Embryonic facial prominence (tissue), 1 donor: ENCODE data around the gene ADGRG7.

Experiments used
- DNase-seq: peaks from one replicate; pipeline ENCODE4 v3.0.0-alpha.2; 2016; ENCODE audit errors: extremely low spot score

ADGRG7 gene

DNA sequence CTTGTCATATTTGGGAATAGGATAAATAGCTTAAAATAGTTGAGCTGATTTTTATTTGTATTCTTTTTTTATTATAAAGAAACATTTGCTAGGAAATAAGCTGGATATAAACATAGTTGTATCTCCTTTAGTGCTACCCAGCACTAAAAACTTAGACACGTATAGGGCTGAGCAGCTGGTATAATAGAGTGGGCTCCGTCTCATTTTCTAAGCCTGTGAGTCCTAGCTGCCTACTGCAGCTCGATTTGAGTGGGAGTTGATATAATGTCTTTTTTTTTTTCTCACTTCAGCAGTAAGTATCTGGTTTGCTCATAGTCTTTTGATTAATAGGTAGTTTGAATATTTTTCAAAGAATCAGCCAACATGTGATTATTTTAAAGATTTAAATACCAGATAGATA is 134.1 kb downstream of the ADGRG7 start:
- DNase-seq: no peak

DNA sequence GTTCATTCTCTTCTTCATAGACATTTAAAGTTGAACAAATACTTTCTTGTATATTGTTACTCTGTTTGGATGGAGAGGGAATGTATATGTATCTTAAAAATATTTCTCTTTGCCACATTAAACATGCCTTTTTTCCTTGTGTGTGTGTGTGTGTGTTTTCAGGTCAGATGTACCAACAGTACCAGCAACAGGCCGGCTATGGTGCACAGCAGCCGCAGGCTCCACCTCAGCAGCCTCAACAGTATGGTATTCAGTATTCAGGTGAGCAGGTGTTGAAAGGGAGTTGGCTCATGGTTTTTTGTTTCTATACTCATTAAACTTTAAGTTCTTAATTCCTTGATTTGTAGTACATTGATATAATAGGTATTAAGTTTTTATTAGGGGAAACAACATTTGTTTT is 135.3 kb downstream of the ADGRG7 start:
- no peak for DNase-seq
